ENCODE data around the gene SOST. TPM values are rescaled to one million over a fixed set of nuclear protein-coding genes. Genes with fewer than 3 reads are reported as not detected.
A peak's percentile ranks its signal among the peaks of the same experiment; 100 is the strongest.

SOST gene
- total RNA-seq, 1 donor from 2014 or later: not detected

- no peak for DNase-seq (ENCODE audit: low spot score)
These were observed 17.0 kb downstream of the SOST start for GRCh38 chr17:43741636-43742035.

GRCh38 chr17:43740541-43740940, 18.1 kb downstream of the SOST start:
- no peak for DNase-seq (ENCODE audit: low spot score)

- no peak for DNase-seq (ENCODE audit: low spot score)
These were observed 20.9 kb downstream of the SOST start for GRCh38 chr17:43737722-43738121.

- DNase-seq (ENCODE audit: low spot score): no peak
These were observed 22.2 kb downstream of the SOST start for GRCh38 chr17:43736389-43736788.

GRCh38 chr17:43734376-43734775, 24.2 kb downstream of the SOST start:
- no peak for DNase-seq (ENCODE audit: low spot score)

GRCh38 chr17:43733956-43734355, 24.6 kb downstream of the SOST start:
- no peak for DNase-seq (ENCODE audit: low spot score)

- DNase-seq (ENCODE audit: low spot score): no peak
These were observed 25.6 kb downstream of the SOST start for GRCh38 chr17:43732958-43733357.

- no peak for DNase-seq (ENCODE audit: low spot score)
These were observed 30.5 kb downstream of the SOST start for GRCh38 chr17:43728081-43728480.

- no peak for DNase-seq (ENCODE audit: low spot score)
These were observed 34.8 kb downstream of the SOST start for GRCh38 chr17:43723697-43724359.

- DNase-seq (ENCODE audit: low spot score): no peak
These were observed 35.5 kb downstream of the SOST start for GRCh38 chr17:43722870-43723665.

GRCh38 chr17:43722269-43722619, 36.3 kb downstream of the SOST start:
- DNase-seq (ENCODE audit: low spot score): no peak

GRCh38 chr17:43721537-43722268, 36.9 kb downstream of the SOST start:
- no peak for DNase-seq (ENCODE audit: low spot score)

GRCh38 chr17:43720311-43721060, 38.1 kb downstream of the SOST start:
- peak; percentile 85 for DNase-seq (ENCODE audit: low spot score)

- DNase-seq (ENCODE audit: low spot score): no peak
These were observed 39.0 kb downstream of the SOST start for GRCh38 chr17:43719578-43719977.

- DNase-seq (ENCODE audit: low spot score): no peak
These were observed 40.0 kb downstream of the SOST start for GRCh38 chr17:43718544-43718943.

GRCh38 chr17:43717913-43718312, 40.7 kb downstream of the SOST start:
- no peak for DNase-seq (ENCODE audit: low spot score)

GRCh38 chr17:43714465-43715149, 44.0 kb downstream of the SOST start:
- no peak for DNase-seq (ENCODE audit: low spot score)

- DNase-seq (ENCODE audit: low spot score): no peak
These were observed 45.0 kb downstream of the SOST start for GRCh38 chr17:43713494-43714162.

- DNase-seq (ENCODE audit: low spot score): no peak
These were observed 46.2 kb downstream of the SOST start for GRCh38 chr17:43712397-43712796.

- DNase-seq (ENCODE audit: low spot score): no peak
These were observed 48.5 kb downstream of the SOST start for GRCh38 chr17:43710101-43710500.

- no peak for DNase-seq (ENCODE audit: low spot score)
These were observed 49.4 kb downstream of the SOST start for GRCh38 chr17:43709210-43709609.
